ENCODE results near the gene LRRFIP1.

Gene LRRFIP1

DNA sequence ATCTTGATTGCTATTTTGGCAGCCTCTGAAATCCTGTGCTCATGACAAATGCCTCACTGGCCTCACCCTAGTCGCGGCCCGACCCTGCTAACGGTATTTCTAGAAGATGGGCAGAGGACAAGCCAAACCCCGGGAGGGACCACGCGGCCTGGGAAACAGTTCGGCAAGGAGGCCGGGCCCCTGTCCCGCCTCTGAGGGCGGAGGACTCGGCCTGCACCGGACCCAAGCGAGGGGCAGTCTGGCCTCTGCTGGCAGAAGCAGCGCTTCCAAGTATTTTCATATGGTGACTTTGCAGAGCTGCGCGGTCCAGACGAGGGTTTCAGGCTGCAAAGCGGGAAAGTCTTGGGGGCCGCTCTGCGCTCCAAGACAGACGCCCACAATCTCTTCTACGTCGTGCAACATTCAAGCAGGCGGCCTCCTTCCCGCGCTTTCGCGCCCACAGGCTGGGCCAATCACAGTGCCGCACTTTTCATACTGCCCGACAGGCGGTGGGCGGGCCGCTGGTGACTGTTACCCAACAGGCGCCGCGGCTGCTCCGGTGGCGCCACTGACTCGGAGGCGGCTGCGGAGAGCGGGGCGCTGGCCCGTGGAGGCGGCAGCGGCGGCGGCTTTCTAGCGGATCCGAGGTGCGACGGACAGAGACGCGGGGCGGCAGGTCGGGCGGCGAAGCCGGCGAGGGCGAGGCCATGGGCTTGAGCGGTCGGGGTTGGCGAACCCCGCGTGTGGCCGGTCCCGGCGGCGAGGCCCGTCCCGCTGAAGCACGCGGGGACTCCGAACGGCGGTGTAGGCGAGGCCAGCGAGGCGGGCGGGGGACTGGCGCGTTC is 171.1 kb downstream of the LRRFIP1 start, which contains the start of gene RBM44:
TSS of gene RBM44 (plus strand) at position 544 of the 824 bp plus-strand sequence. CDS start 14,831 bp downstream, outside the sequence.
- no peak for DNase-seq

DNA sequence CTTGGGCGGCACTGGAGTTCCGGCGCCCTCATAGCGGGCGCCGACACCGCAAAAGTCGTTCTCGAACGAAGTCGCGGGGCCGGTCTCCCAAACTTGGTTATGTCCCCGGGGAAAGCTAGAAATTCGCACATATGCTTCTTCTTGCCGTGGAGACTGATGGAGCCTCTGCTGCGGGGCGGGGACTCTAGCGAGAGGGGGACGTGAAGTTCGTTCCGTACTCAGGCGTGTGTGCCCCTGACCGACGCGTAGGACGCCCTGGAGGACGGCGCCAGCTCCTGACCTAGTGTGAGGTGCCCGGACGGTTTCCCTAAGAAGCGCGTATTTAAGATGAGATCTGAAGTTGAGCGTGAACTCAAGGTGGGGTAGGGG is 171.7 kb downstream of the LRRFIP1 start:
- no peak for DNase-seq

- no peak for DNase-seq
Measured at GRCh38 chr2:237801466-237801865, 174.1 kb downstream of the LRRFIP1 start.

DNA sequence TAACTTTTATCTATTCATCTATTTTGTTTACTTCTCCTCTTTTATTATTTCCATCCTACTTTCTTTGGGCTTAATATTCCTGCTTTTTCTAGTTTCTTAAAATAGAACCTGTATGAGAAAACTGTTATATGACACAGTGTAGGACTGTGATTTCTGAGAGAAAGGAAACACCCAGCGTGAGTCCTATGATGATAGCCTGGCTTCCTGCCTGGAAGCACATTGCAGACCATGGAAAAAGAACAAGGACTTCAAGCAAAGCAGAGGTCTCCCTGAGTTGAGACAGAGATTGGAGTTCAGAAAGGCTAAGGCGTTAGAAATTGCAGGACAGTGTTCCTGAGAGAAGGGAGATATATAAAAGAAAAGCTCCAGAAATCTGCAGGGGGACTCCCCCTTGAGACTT is 178.9 kb downstream of the LRRFIP1 start:
- DNase-seq: no peak

DNA sequence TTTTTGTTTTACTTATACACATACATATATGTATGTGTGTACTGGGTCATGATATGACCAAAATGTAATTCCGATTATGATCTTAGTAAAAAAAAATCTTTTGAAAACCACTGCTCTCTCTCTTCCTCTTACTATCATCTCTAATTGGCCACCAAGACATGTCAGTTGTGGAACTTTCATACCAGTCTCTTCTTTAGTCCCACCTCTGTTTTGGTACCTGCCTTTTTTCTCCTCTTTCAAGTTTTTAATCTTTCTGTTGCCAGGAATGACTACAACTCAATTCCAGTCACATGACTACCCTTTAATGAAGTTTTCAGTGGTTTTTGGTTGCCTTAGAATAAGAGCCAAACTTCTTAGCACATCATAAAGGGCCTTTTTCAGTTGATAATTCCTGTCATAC is 188.2 kb downstream of the LRRFIP1 start:
- DNase-seq: no peak

- DNase-seq: no peak
Measured at GRCh38 chr2:237816531-237816930, 189.1 kb downstream of the LRRFIP1 start.

DNA sequence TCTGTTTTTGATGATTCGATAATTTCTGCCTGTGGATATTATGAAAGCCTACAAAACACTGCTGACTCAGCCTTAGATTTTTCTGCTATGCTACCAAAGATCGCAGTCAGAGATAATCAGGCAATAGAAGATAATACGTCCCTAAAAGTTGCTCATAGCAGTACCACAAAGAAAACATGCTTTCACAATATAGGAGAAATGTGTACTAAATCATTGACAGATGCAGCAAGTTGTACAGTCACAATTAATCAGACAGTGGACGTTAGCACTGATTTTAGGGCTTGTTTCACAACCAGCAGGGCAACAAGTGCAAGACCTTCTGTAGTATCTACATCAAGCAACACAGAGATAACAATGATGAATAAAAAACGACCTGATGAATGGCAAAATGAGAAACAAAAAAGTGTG is 190.7 kb downstream of the LRRFIP1 start:
- DNase-seq: no peak

DNA sequence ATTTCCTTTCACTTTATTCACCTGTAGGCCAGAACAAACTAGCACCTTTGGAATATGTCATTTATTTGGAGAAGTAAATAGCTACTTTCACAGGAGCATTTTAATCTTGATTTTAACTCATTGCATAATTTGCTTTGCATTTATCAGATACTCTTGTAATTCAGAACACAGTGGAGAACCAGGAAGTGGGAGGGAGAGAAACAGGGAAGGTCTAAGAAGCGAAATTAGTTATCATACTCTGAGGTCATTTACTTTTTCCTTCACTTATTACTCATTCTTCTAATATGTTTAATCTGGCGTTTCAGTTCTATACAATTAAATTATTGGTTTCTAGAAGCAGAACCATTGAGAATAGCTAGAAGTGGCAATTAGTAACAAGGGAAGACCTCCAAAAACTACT is 191.8 kb downstream of the LRRFIP1 start:
- DNase-seq: no peak

GRCh38 chr2:237820421-237820820 is 193.0 kb downstream of the LRRFIP1 start:
- no peak for DNase-seq

DNA sequence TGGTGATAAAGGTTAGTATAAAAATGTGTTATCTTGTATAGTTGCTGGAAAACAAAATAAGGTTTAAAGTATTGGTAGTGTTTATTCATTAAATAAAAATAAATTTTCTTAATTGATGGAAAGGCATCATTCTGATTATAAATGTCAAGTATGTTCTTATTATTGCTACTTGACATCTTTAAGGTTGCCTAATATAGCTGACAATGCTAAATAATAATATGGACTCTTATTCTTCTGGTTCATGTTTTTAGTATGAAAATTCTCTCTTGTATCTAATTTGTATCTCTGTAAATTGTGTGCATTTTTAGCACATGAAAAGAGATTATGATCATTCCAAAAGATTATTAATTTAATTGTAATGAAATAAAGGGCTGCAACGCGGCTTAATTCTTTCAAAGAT is 196.2 kb downstream of the LRRFIP1 start:
- no peak for DNase-seq

- no peak for DNase-seq
Measured at GRCh38 chr2:237824085-237824484, 196.7 kb downstream of the LRRFIP1 start.

DNA sequence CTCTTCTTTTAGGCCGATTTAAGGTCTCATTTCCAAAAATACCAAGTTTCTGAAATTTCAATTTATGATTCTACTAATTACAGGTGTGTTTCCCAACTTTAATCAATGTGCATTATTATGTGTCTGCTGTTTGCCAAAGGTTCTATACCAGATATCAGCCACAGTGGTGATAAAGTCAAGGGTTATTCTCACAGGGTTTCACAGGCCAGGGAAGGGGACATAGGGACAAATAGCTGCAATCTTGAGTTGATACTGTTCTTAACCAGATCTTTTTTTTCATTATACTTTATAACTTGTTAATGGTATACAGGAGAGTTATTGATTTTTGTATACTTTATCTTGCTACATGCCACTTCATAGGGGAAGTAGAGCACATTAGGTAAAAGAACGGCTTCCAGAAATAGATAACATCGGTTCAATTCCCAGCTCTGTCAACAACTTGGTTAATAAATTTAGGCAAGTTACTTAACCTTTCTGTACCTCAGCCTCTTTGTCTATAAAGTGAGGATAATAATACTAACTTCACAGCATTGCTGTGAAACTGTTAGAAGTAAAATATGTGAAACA is 200.1 kb downstream of the LRRFIP1 start:
- DNase-seq: no peak
